AG04450 (cell line): ENCODE results near the gene HIBADH. TPM values are rescaled to one million over a fixed set of nuclear protein-coding genes. Genes with fewer than 3 reads are reported as not detected.

Source experiments
- CTCF ChIA-PET: fragments of 300-600, 350-600 bp; formaldehyde crosslinking; extraction: SDS; loops from one replicate; lab custom pipeline; 2022; ENCODE audit warnings: antibody characterized with exemption, inconsistent platforms; lab: Charles Lee
- POLR2A ChIA-PET: fragments of 350-600 bp; formaldehyde crosslinking; extraction: SDS; loops from one replicate; lab custom pipeline; 2021; ENCODE audit warnings: antibody characterized with exemption, inconsistent platforms; lab: Yijun Ruan, JAX
- DNase-seq: peaks from one replicate; pipeline ENCODE4 v3.0.0-alpha.2; 2011; ENCODE audit warnings: low read depth, low spot score
- H3K27ac ChIP-seq: one replicate; pipeline ENCODE4 v1.5.1; 2012; ENCODE audit warnings: low read depth, low read length, control low read depth
- H3K27me3 ChIP-seq: one replicate; pipeline ENCODE4 v1.6.0; 2012; ENCODE audit warnings: low read length; ENCODE audit not compliant: control insufficient read depth, insufficient read depth
- H3K4me3 ChIP-seq: 2 replicates; pipeline ENCODE4 v1.5.1; 2011; ENCODE audit warnings: mild to moderate bottlenecking, low read depth, low read length, control low read depth
- H3K9me3 ChIP-seq: 2 replicates; pipeline ENCODE4 v1.5.1; 2012; ENCODE audit warnings: low read length; ENCODE audit not compliant: control insufficient read depth, insufficient read depth
- polyA plus RNA-seq: library from polyadenylated mRNA; depleted of rRNA; stranded (reverse); fragments of >200 nt; gene quantifications from 2 replicates; pipeline ENCODE4 v1.2.3, GENCODE V29; 2011
- TF ChIP-seq, protein P1 (sequence below): IDR thresholded peaks from 2 replicates; pipeline ENCODE4 v1.5.1; 2011; ENCODE audit warnings: low read depth, low read length, control low read depth, inconsistent platforms

HIBADH gene
- polyA plus RNA-seq, 1 experiment, result 86.3 TPM

DNA sequence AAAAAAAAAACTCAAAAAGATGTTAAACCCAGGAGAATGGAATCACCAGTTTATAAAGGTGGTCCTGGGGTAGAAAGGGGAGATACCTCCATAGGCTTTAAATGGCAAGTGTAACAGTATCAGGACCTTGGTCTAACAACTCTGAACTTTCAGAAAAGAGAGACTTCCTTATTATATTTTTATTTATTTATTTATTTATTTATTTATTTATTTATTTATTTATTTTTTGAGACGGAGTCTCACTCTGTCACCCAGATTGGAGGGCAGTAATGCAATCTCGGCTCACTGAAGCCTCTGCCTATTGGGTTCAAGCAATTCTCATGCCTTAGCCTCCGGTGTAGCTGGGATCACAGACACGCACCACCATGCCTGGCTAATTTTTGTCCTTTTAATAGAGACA is 12.4 kb downstream of the HIBADH start:
- no peak for DNase-seq
- no peaks in the 10 kb centered on the region for H3K27me3 ChIP-seq
- H3K9me3 ChIP-seq, result no peaks in the 10 kb centered on the region
- ChIA-PET POLR2A (no interaction called here), CTCF (interaction anchor here (1.4 kb wide), 1 partner anchor 454 kb away, joined by 3 read pairs; no protein-coding TSS in a partner anchor)
- H3K27ac ChIP-seq, result no peak overlapping the region
- TF ChIP-seq, protein P1, sequence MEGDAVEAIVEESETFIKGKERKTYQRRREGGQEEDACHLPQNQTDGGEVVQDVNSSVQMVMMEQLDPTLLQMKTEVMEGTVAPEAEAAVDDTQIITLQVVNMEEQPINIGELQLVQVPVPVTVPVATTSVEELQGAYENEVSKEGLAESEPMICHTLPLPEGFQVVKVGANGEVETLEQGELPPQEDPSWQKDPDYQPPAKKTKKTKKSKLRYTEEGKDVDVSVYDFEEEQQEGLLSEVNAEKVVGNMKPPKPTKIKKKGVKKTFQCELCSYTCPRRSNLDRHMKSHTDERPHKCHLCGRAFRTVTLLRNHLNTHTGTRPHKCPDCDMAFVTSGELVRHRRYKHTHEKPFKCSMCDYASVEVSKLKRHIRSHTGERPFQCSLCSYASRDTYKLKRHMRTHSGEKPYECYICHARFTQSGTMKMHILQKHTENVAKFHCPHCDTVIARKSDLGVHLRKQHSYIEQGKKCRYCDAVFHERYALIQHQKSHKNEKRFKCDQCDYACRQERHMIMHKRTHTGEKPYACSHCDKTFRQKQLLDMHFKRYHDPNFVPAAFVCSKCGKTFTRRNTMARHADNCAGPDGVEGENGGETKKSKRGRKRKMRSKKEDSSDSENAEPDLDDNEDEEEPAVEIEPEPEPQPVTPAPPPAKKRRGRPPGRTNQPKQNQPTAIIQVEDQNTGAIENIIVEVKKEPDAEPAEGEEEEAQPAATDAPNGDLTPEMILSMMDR, result no peak
- no peak overlapping the region for H3K4me3 ChIP-seq

DNA sequence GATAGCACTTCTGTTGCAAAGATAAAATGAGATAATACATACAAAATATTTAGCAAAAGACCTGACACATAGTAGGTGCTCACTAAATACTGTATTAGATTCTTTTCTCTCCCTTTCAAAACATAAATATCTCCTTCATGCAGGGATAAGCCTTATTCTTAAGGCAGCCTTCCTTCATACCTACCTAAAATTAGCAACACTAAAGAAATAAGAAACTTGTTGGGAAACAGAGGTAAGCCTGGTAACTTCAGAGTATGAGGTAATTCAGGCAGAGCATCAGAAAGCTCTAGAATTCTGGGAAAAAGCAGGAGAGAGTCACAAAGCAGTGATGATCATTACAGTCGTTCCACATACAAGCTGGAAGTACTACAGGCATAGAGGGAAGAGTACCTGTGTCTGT is 15.2 kb downstream of the HIBADH start:
- Histone ChIP-seq H3K27me3 (no peaks in the 10 kb centered on the region), H3K27ac (no peak overlapping the region), H3K4me3 (no peak overlapping the region), H3K9me3 (no peaks in the 10 kb centered on the region)
- DNase-seq, result no peak
- ChIA-PET CTCF (interaction anchor here (1.0 kb wide), 1 partner anchor 127 kb away, joined by 3 read pairs; no protein-coding TSS in a partner anchor), POLR2A (no interaction called here)
- TF ChIP-seq, protein P1, result no peak

DNA sequence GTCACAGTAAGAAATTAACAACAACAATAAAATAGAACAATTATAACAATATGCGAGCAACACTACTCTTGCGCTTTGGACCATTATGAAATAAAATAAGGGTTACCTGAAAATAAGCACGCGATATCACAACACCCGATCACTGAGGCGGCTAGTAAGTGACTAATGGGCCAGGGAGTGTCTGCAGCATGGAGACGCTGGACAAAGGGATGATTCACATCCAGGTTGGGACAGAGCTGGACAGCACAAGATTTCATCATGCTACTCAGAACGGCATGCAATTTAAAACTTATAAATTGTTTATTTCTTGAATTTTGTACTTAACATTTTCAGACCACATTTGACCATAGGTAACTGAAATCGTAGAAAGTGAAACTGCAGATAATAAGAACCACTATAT is 15.6 kb downstream of the HIBADH start:
- peak; percentile 26 for DNase-seq
- no peaks in the 10 kb centered on the region for H3K9me3 ChIP-seq
- no peak overlapping the region for H3K4me3 ChIP-seq
- no peak overlapping the region for H3K27ac ChIP-seq
- TF ChIP-seq, protein P1, result no peak
- ChIA-PET CTCF (interaction anchor here (1.0 kb wide), 1 partner anchor 127 kb away, joined by 3 read pairs; no protein-coding TSS in a partner anchor), POLR2A (interaction anchor here (0.7 kb wide), 1 partner anchor 431 kb away, joined by 3 read pairs; no protein-coding TSS in a partner anchor)
- H3K27me3 ChIP-seq, result no peaks in the 10 kb centered on the region

DNA sequence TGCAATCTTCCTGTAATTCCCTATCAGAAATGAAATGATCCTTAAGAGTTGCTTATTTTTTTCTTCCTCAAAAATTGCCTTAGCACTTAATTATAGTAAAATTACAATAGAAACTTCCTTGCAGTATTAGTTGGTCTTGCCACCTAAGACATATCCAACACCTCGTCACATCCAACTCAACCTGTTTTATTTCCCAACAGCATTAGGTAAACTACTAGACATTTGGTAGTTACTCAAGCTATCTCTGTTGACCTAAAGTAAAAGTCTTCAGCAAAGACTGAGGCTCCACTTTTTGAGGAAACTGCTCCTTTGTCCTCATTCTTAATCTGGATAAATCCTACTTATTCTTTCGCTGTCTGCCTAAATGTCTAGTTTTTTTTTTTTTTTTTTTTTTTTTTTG is 20.4 kb downstream of the HIBADH start:
- CTCF ChIA-PET, result interaction anchor here (2.2 kb wide), 1 partner anchor 36 kb away, joined by 9 read pairs; no protein-coding TSS in a partner anchor
- DNase-seq, result no peak
- H3K27me3 ChIP-seq, result no peaks in the 10 kb centered on the region
- POLR2A ChIA-PET, result interaction anchor here (0.7 to 1.9 kb wide), 3 partner anchors 20 to 415 kb away, joined by 5 to 10 read pairs (median 7); partner anchors contain the start of gene HIBADH
- no peaks in the 10 kb centered on the region for H3K9me3 ChIP-seq
- TF ChIP-seq, protein P1, result no peak
- H3K27ac ChIP-seq, result no peak overlapping the region
- H3K4me3 ChIP-seq, result no peak overlapping the region

DNA sequence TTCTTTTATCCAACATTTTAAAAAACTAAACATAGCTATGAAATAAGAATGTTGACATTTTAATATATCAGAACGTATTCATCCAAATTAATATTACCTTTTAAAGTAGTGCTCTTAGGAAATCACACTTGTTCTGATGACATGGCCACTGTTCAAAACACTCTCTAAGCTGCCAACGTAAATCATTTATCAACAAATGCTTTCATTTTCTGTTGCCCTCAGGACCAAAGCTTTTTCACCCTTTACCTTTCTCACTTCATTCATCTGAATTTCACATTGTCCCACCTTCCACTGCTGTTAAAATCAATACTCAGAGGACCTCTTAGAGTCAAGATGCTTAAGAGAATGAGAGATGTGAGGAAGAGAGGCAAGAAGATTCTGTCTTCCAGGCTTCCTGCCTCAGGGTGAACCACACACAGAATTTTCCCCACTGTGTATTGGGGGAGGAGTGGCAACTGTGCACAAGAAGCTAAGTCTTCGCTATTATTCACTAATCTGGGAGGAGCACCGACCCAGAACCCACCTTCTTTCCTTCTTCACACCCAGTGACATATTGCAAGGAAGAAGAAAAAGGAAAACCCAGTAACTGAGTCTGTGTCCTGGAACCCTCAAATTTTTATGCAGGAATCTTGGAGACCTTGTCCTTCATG is 21.0 kb downstream of the HIBADH start:
- DNase-seq, result no peak
- TF ChIP-seq, protein P1, result no peak
- POLR2A ChIA-PET, result interaction anchor here (0.7 to 1.9 kb wide), 3 partner anchors 21 to 414 kb away, joined by 5 to 10 read pairs (median 7); partner anchors contain the start of gene HIBADH
- Histone ChIP-seq H3K27ac (no peak overlapping the region), H3K4me3 (peak overlapping the region; percentile 15), H3K27me3 (no peaks in the 10 kb centered on the region), H3K9me3 (no peaks in the 10 kb centered on the region)
- CTCF ChIA-PET, result interaction anchor here (1.1 to 2.2 kb wide), 2 partner anchors 36 to 64 kb away, joined by 3 to 9 read pairs; no protein-coding TSS in a partner anchor
